ENCODE results near the gene SBF2.

GRCh38 chr11:10038521-10039302, 255.3 kb downstream of the SBF2 start:
- TF ChIP-seq IRF1 (CRISPR knock-in tag; IDR thresholded peaks at IDR 0.05; ENCODE audit: low read depth): no peak
- TF ChIP-seq SKIL (CRISPR knock-in tag; IDR thresholded peaks at IDR 0.05; ENCODE audit: borderline replicate concordance): no peak
- TF ChIP-seq KDM3A (CRISPR knock-in tag; IDR thresholded peaks at IDR 0.05; ENCODE audit: low read depth): no peak
- no peak for TF ChIP-seq JUND (CRISPR knock-in tag; IDR thresholded peaks at IDR 0.05)
- no peak for TF ChIP-seq HCFC1 (IDR thresholded peaks at IDR 0.05; ENCODE audit: low read depth, low read length)
- no peak for TF ChIP-seq ATF2 (CRISPR knock-in tag; IDR thresholded peaks at IDR 0.05)
